Effector memory CD8-positive, alpha-beta T cell (primary cell): ENCODE data around the gene TAF11L10.
"Not testable (repeated sequence)": the region's sequence is repeated elsewhere in the genome, so short reads cannot be mapped to it uniquely, and the experiment has no call there.

Experiments used
- ATAC-seq: fragments of 150-1000 bp; cut with Tn5 transposase; replicated peaks from 2 replicates; pipeline ENCODE4 v1.10.0; 2021; ENCODE audit warnings: mild to moderate bottlenecking, moderate library complexity
- DNase-seq, 3 experiments: peaks; one replicate each; pipeline ENCODE4 v3.0.0; 2021
- H3K27ac Mint-ChIP-seq, 2 donors: one replicate each; pipeline ENCODE4 v1.8.0; 2022; ENCODE audit warnings: mild to moderate bottlenecking in 2 of 2, mixed read lengths in 2 of 2, moderate library complexity in 2 of 2
- H3K27me3 Mint-ChIP-seq, 2 donors: one replicate each; pipeline ENCODE4 v1.8.0; 2022; ENCODE audit warnings: mixed read lengths in 2 of 2
- H3K36me3 Mint-ChIP-seq: one replicate; pipeline ENCODE4 v1.8.0; 2022; ENCODE audit warnings: mild to moderate bottlenecking, moderate library complexity, mixed read lengths; ENCODE audit not compliant: insufficient read depth
- H3K4me1 Mint-ChIP-seq, 2 donors: one replicate each; pipeline ENCODE4 v1.8.0; 2022; ENCODE audit warnings: low read depth in 2 of 2, mixed read lengths in 2 of 2
- H3K4me3 Mint-ChIP-seq, 2 donors: one replicate each; pipeline ENCODE4 v1.8.0; 2022; ENCODE audit warnings: mild to moderate bottlenecking in 2 of 2, mixed read lengths in 2 of 2, moderate library complexity in 2 of 2
- H3K9me3 Mint-ChIP-seq, 2 donors: one replicate each; pipeline ENCODE4 v1.8.0; 2022; ENCODE audit warnings: mixed read lengths in 2 of 2
- total RNA-seq, 9 experiments: gene quantifications; one replicate each; lab custom pipeline; 2026; lab: John Stamatoyannopoulos, UW

TAF11L10 gene
- total RNA-seq, result 0 reads per million in 9 experiments

GRCh38 chr5:17597728-17598127 lies at the start of gene TAF11L10:
Gene TAF11L10, minus strand, starts transcription at chr5:17597828.
- not testable (repeated sequence) for H3K36me3 Mint-ChIP-seq, H3K27ac Mint-ChIP-seq, H3K9me3 Mint-ChIP-seq, DNase-seq, H3K4me3 Mint-ChIP-seq, H3K27me3 Mint-ChIP-seq, H3K4me1 Mint-ChIP-seq, ATAC-seq

- H3K36me3 Mint-ChIP-seq, result no peaks in the 10 kb centered on the region
- no peak for DNase-seq
These were observed 36.5 kb upstream of the TAF11L10 start, which contains the start of gene TAF11L14 for GRCh38 chr5:17634160-17634559. Gene TAF11L14, plus strand, starts transcription at chr5:17634460.

GRCh38 chr5:17631788-17632187 lies 34.2 kb upstream of the TAF11L10 start, which contains the start of gene TAF11L13:
Gene TAF11L13, plus strand, starts transcription at chr5:17632088.
- H3K9me3 Mint-ChIP-seq, result peaks cover 8 to 12% of the 10 kb centered on the region in 2 donors
- H3K36me3 Mint-ChIP-seq, DNase-seq, ATAC-seq, H3K27me3 Mint-ChIP-seq, H3K27ac Mint-ChIP-seq, H3K4me3 Mint-ChIP-seq, H3K4me1 Mint-ChIP-seq: not testable (repeated sequence)

More at GRCh38 chr5:17634160-17634559, 36.5 kb upstream of the TAF11L10 start, which contains the start of gene TAF11L14:
- Mint-ChIP-seq H3K27me3 (no peaks in the 10 kb centered on the region), H3K4me3 (no peak within 1 kb of the TSS), H3K27ac (no peak within 1 kb of the TSS), H3K4me1 (no peaks in the 10 kb centered on the region), H3K9me3 (peaks cover 8% of the 10 kb centered on the region in 2 donors)
- ATAC-seq, result no peak

GRCh38 chr5:17625686-17626085 lies 28.1 kb upstream of the TAF11L10 start:
- Mint-ChIP-seq H3K4me1 (no peaks in the 10 kb centered on the region), H3K4me3 (no peak overlapping the region), H3K27me3 (no peaks in the 10 kb centered on the region), H3K9me3 (peaks cover 4 to 14% of the 10 kb centered on the region in 2 donors), H3K36me3 (no peaks in the 10 kb centered on the region), H3K27ac (no peak overlapping the region)
- ATAC-seq, result no peak
- no peak for DNase-seq

GRCh38 chr5:17620627-17621026 lies 23.0 kb upstream of the TAF11L10 start:
- no peak overlapping the region for H3K4me3 Mint-ChIP-seq
- no peaks in the 10 kb centered on the region for H3K4me1 Mint-ChIP-seq
- H3K9me3 Mint-ChIP-seq, result peaks cover 4 to 32% of the 10 kb centered on the region in 2 donors
- H3K27ac Mint-ChIP-seq, result no peak overlapping the region
- ATAC-seq (no peak), DNase-seq (no peak)
- no peaks in the 10 kb centered on the region for H3K27me3 Mint-ChIP-seq
- no peaks in the 10 kb centered on the region for H3K36me3 Mint-ChIP-seq

DNA sequence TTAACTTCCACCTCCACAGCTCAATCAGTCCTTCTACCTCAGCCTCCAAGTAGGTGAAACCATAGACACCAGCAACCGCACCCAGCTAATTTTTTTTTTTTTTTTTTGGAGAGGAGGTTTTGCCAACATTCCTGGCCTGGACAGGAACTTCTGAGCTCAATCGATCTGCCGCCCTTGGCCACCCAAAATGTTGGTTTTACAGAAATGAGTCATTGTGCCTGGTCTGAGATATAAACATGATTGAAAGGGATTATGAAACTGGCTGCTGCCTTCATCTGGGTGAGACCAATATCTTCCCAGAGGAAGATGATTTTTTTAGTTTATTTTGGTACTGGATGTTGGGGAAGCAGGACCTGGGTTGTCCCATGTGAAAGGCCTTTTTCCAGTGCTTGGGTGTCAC lies 21.7 kb upstream of the TAF11L10 start:
- DNase-seq (no peak), ATAC-seq (no peak)
- H3K4me3 Mint-ChIP-seq, result no peak overlapping the region
- no peaks in the 10 kb centered on the region for H3K4me1 Mint-ChIP-seq
- H3K9me3 Mint-ChIP-seq, result peaks cover 4 to 32% of the 10 kb centered on the region in 2 donors
- no peak overlapping the region for H3K27ac Mint-ChIP-seq
- no peaks in the 10 kb centered on the region for H3K36me3 Mint-ChIP-seq
- H3K27me3 Mint-ChIP-seq, result no peaks in the 10 kb centered on the region

DNA sequence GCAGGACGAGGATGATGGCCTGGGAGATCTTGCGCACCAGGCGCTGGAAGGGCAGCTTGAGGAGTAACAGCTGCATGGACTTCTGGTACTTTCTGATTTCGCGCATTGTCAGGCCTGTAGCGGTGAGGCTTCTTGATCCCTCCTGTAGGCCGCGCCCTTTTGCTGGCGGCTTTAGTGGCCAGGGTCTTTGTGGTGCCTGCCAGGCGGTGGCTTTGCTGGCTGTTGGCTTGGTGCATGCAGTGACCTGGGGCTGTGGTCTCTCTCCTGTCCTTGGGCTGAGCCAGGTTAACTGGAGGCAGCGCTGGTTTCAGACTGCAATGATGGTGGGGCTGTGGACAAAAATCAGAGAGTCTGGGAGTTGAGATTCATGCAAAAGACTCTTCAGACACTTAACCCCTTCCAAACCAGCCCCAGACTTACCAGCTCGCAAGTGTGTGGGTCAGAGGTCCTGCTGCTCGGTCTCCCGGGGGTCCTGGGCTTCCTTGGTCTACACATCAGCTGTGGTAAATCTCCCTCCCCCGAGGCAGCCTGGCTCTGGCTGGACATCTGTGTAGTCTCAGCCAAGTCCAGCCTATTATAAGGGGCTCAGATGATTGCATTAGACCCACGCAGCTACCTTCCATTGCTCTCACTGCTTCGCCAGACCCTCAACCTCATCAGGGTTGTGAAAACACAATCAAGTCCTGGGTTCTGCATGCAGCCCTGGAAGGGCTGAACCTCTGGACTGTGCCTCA lies 17.4 kb upstream of the TAF11L10 start:
- Mint-ChIP-seq H3K4me1 (no peaks in the 10 kb centered on the region), H3K4me3 (no peak overlapping the region), H3K9me3 (peaks cover 10 to 25% of the 10 kb centered on the region in 2 donors), H3K36me3 (no peaks in the 10 kb centered on the region), H3K27me3 (no peaks in the 10 kb centered on the region), H3K27ac (no peak overlapping the region)
- DNase-seq (no peak), ATAC-seq (no peak)

DNA sequence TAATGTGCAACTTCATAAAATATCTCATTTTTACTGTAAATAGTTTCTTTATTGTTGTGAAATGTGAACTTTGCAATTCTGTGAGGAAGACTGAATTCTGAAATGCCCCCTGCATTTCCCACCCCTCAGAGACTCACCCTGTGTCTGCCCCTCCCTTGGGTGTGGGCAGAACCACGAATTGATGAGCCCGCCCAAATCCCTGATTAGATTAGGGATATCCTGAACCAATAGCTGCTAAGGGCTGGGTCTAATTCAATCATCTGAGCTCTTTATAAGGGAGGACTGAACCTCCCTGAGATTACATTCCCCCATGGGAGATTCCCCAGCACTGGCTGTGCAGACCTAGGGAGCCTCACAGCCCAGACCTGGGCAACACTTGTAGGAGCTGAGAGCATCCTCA lies 12.5 kb upstream of the TAF11L10 start, which contains the start of gene TAF11L12:
Gene TAF11L12, plus strand, starts transcription at position 301 of the 400 bp plus-strand sequence.
- not testable (repeated sequence) for ATAC-seq, H3K27ac Mint-ChIP-seq, H3K27me3 Mint-ChIP-seq, H3K4me1 Mint-ChIP-seq, H3K4me3 Mint-ChIP-seq, H3K36me3 Mint-ChIP-seq, DNase-seq
- peaks cover 9 to 20% of the 10 kb centered on the region in 2 donors for H3K9me3 Mint-ChIP-seq

GRCh38 chr5:17607461-17607860 lies 9.8 kb upstream of the TAF11L10 start:
- peaks cover 11 to 27% of the 10 kb centered on the region in 2 donors for H3K9me3 Mint-ChIP-seq
- H3K4me1 Mint-ChIP-seq, DNase-seq, ATAC-seq, H3K36me3 Mint-ChIP-seq, H3K27ac Mint-ChIP-seq, H3K4me3 Mint-ChIP-seq, H3K27me3 Mint-ChIP-seq: not testable (repeated sequence)

- ATAC-seq (no peak), DNase-seq (no peak)
- Mint-ChIP-seq H3K27ac (no peak overlapping the region), H3K4me1 (no peaks in the 10 kb centered on the region), H3K27me3 (no peaks in the 10 kb centered on the region), H3K4me3 (no peak overlapping the region), H3K9me3 (peaks cover 7 to 20% of the 10 kb centered on the region in 2 donors), H3K36me3 (no peaks in the 10 kb centered on the region)
These were observed 7.3 kb upstream of the TAF11L10 start for GRCh38 chr5:17604951-17605350.

DNA sequence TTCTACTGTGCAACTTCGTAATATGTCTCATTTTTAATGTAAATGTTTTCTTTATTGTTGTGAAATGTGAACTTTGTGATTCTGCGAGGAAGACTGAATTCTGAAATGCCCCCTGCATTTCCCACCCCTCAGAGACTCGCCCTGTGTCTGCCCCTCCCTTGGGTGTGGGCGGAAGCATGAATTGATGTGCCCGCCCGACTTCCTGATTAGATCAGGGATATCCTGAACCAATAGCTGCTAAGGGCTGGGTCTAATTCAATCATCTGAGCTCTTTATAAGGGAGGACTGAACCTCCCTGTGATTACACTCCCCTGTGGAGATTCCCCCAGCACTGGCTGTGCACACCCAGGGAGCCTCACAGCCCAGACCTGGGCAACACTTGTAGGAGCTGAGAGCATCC lies 6.3 kb upstream of the TAF11L10 start, which contains the start of gene TAF11L11:
Gene TAF11L11, plus strand, starts transcription at position 304 of the 400 bp plus-strand sequence.
- H3K36me3 Mint-ChIP-seq, DNase-seq, ATAC-seq, H3K4me1 Mint-ChIP-seq, H3K4me3 Mint-ChIP-seq, H3K27me3 Mint-ChIP-seq, H3K27ac Mint-ChIP-seq: not testable (repeated sequence)
- peaks cover 7 to 20% of the 10 kb centered on the region in 2 donors for H3K9me3 Mint-ChIP-seq

GRCh38 chr5:17594255-17594654 lies 3.4 kb downstream of the TAF11L10 start, which contains the start of gene TAF11L9:
Gene TAF11L9, minus strand, starts transcription at chr5:17594394.
- not testable (repeated sequence) for H3K9me3 Mint-ChIP-seq, H3K27me3 Mint-ChIP-seq, H3K4me3 Mint-ChIP-seq, ATAC-seq, H3K36me3 Mint-ChIP-seq, H3K4me1 Mint-ChIP-seq, DNase-seq, H3K27ac Mint-ChIP-seq

- not testable (repeated sequence) for ATAC-seq, DNase-seq, H3K27me3 Mint-ChIP-seq, H3K36me3 Mint-ChIP-seq, H3K27ac Mint-ChIP-seq, H3K4me3 Mint-ChIP-seq, H3K9me3 Mint-ChIP-seq, H3K4me1 Mint-ChIP-seq
These were observed 6.8 kb downstream of the TAF11L10 start, which contains the start of gene TAF11L8 for GRCh38 chr5:17590860-17591259. Gene TAF11L8, minus strand, starts transcription at chr5:17590960.

DNA sequence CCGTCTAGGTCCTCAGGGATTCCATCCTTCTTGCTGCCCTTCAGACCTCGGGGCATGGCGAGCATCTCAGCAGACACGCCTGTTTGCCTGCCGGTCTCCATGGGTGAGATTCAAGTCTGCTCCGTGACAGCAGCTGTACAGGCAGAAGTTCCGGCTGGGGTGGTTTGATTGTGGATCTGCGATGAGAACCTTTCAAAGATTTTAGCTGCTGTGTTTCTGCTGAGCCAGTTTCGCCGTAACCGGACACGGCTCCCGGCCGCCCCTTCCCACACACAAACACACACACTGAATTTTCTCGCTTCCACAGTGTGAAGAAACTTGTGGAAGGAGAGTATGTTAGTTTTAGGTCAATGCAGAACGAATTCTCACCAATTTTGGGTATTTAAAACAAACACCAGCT lies 12.0 kb downstream of the TAF11L10 start, which contains the start of gene TAF11L7:
Gene TAF11L7, minus strand, starts transcription at position 101 of the 400 bp plus-strand sequence.
- H3K4me3 Mint-ChIP-seq, H3K36me3 Mint-ChIP-seq, H3K4me1 Mint-ChIP-seq, H3K27ac Mint-ChIP-seq, ATAC-seq, H3K9me3 Mint-ChIP-seq, H3K27me3 Mint-ChIP-seq, DNase-seq: not testable (repeated sequence)
